Esophagus squamous epithelium (tissue), 5 donors: ENCODE data around the gene FAM131C. TPM values are rescaled to one million over a fixed set of nuclear protein-coding genes. Genes with fewer than 3 reads are reported as not detected.

ENCODE experiments used
- DNase-seq: peaks from one replicate; lab custom pipeline; 2025; lab: John Stamatoyannopoulos, UW
- H3K27ac ChIP-seq, 4 donors: fragments of 200-600 bp; sonication (generic); one replicate each; pipeline ENCODE4 v1.5.1; 2016 to 2019; ENCODE audit warnings: mild to moderate bottlenecking in 1 of 4
- H3K27me3 ChIP-seq, 4 donors: fragments of 200-600 bp; sonication (generic); 1 replicate in 3 of 4; 2 replicates in 1 of 4; pipeline versions ENCODE4 v1.5.1 to v1.6.0; 2017 to 2021; ENCODE audit warnings: antibody characterized with exemption in 1 of 4
- H3K36me3 ChIP-seq, 3 donors: fragments of 200-600 bp; sonication (generic); one replicate each; pipeline ENCODE4 v1.5.1; 2016 to 2019
- H3K4me1 ChIP-seq, 3 donors: fragments of 200-600 bp; sonication (generic); one replicate each; pipeline ENCODE4 v1.5.1; 2017 to 2019
- H3K4me3 ChIP-seq, 4 donors: fragments of 200-600 bp; sonication (generic); 1 replicate in 3 of 4; 2 replicates in 1 of 4; pipeline ENCODE4 v1.5.1; 2016 to 2019; ENCODE audit warnings: mild to moderate bottlenecking in 2 of 4, moderate library complexity in 1 of 4
- H3K9me3 ChIP-seq, 3 donors: fragments of 200-600 bp; sonication (generic); one replicate each; pipeline ENCODE4 v1.5.1; 2016 to 2019
- POLR2A ChIP-seq, 4 donors: fragments of 450-650 bp; IDR thresholded peaks; one replicate each; pipeline ENCODE4 v1.6.1; 2017; ENCODE audit warnings: antibody characterized with exemption in 4 of 4, mild to moderate bottlenecking in 4 of 4, moderate library complexity in 3 of 4
- WGBS, 2 donors: methylation state at CpG; one replicate each; pipeline ENCODE4 v1.1.5; 2018; 5-methylcytosine and 5-hydroxymethylcytosine counted together
- intact Hi-C: fragments of 100-400 bp; cut with DNase I; formaldehyde crosslinking; loops from one replicate; pipeline ENCODE4 v1.15.0; 2022
- total RNA-seq, 4 donors: library from RNA; depleted of rRNA; stranded (reverse); fragments of >200 nt; gene quantifications; one replicate each; pipeline ENCODE4 v1.1.0, GENCODE V29; 2016
- TF ChIP-seq, protein P1 (sequence below), 6 experiments: fragments of 450-650 bp in 4 of 6; fragments of 200-600 bp in 2 of 6; sonication (generic) in 2 of 6; IDR thresholded peaks; one replicate each; pipeline ENCODE4 v1.5.1; 2016 to 2019; ENCODE audit warnings: antibody characterized with exemption in 6 of 6, mild to moderate bottlenecking in 4 of 6, moderate library complexity in 4 of 6
- donor health status: DM: yes; HTN: yes; CAD: no.

Gene FAM131C
- total RNA-seq, 4 donors from 2014 or later, result 1.6 to 4.5 TPM; not detected in 2

DNA sequence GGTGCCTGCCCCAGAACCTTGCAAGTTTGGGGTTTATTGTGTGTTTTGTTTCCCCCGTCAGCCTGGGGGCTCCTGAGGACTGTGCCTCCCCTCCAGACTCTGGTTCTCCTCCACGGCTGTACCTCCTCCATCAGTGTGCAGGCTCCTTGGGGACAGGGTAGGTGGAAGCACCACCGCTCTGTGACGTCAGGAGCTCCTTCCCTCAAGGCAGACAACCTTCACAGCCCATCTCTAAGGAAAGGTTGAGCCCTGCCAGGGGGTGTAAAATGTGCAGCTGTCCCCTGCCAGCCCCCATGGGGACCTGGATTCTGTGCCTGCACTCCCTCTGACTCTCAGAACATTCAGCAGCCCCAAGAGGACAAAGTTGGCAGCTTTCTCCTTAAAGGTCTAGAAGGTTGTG is 55.1 kb downstream of the FAM131C start:
- no peaks in the 10 kb centered on the region for H3K9me3 ChIP-seq
- whole genome bisulfite sequencing, 2 donors, result 0% methylated on average over 1 of the region's 4 CpGs; no CpG with 5 or more reads in 1 of the 2 donors
- H3K27me3 ChIP-seq, result peaks cover 0 to 7% (median 0%) of the 10 kb centered on the region in 4 donors
- TF ChIP-seq POLR2A (IDR thresholded peaks at IDR 0.05), result no peak
- TF ChIP-seq, protein P1, sequence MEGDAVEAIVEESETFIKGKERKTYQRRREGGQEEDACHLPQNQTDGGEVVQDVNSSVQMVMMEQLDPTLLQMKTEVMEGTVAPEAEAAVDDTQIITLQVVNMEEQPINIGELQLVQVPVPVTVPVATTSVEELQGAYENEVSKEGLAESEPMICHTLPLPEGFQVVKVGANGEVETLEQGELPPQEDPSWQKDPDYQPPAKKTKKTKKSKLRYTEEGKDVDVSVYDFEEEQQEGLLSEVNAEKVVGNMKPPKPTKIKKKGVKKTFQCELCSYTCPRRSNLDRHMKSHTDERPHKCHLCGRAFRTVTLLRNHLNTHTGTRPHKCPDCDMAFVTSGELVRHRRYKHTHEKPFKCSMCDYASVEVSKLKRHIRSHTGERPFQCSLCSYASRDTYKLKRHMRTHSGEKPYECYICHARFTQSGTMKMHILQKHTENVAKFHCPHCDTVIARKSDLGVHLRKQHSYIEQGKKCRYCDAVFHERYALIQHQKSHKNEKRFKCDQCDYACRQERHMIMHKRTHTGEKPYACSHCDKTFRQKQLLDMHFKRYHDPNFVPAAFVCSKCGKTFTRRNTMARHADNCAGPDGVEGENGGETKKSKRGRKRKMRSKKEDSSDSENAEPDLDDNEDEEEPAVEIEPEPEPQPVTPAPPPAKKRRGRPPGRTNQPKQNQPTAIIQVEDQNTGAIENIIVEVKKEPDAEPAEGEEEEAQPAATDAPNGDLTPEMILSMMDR (IDR thresholded peaks at IDR 0.05), result no peak
- H3K36me3 ChIP-seq, result no peaks in the 10 kb centered on the region
- H3K4me3 ChIP-seq, result peak overlapping the region in 3 of 4 donors; percentile 31 to 60 (median 37)
- H3K4me1 ChIP-seq, result peaks cover 18 to 72% (median 31%) of the 10 kb centered on the region in 3 donors
- peak overlapping the region; percentile 67 to 91 (median 84) for H3K27ac ChIP-seq
- intact Hi-C loops, result no loop called here
- no peak for DNase-seq

DNA sequence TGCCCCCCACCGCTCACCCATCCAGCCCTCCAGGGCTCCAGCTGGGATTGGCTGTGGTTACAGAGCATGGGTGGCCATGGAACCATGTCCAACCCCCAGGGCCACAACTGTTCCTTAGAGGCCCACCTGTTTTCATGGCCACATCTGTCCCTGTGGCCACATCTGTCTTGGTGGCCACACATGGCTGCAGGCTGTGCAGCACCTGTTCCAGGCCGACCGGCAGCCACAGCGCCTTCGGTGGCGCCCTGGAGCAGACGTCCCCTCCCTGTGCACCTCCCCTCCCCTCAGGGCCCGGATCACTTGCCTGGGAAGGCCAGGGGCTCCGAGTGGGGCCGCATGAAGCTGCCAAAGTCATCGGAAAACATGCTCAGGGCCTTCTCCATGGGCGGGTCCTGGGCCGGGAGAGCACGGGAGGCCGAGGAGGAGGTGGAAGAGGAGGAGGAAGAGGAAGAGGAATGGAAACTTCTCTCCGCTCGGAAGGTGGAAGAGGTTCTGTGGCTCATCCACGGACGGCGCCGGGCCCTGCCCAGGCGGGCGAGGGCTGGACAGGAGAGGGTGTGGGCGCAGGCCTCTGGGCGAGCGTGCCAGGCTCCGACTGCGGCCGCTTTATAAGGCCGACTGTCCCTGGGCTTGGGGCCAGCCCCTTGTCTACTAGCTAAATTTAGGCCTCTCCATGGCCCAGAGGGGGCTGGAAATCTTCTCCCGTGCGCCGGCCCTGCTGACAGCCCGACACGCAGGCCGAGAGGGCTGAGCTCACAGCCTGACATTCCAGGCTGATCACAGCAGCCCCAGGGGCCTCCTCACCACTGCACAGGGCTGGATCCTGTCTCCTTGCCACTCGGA is 55.8 kb downstream of the FAM131C start, which contains the start of gene HSPB7:
HSPB7 (minus strand) TSS at position 583 of the 843 bp plus-strand sequence; CDS start at position 503, 80 bp downstream.
- WGBS, 2 donors, result 54 to 55% methylated on average over 17 to 21 of the region's 37 CpGs
- H3K4me1 ChIP-seq, result peaks cover 24 to 78% (median 37%) of the 10 kb centered on the region in 3 donors
- H3K27ac ChIP-seq, result peak within 1 kb of the TSS; percentile 67 to 91 (median 84)
- no peaks in the 10 kb centered on the region for H3K9me3 ChIP-seq
- DNase-seq, result no peak
- H3K36me3 ChIP-seq, result no peaks in the 10 kb centered on the region
- H3K4me3 ChIP-seq, result peak within 1 kb of the TSS; percentile 4 to 60 (median 34)
- intact Hi-C loops, result no loop called here
- TF ChIP-seq, protein P1 (IDR thresholded peaks at IDR 0.05), result no peak
- TF ChIP-seq POLR2A (IDR thresholded peaks at IDR 0.05), result peak in 2 of 4 donors; percentile 40 to 45
- peaks cover 0 to 7% (median 0%) of the 10 kb centered on the region in 4 donors for H3K27me3 ChIP-seq

DNA sequence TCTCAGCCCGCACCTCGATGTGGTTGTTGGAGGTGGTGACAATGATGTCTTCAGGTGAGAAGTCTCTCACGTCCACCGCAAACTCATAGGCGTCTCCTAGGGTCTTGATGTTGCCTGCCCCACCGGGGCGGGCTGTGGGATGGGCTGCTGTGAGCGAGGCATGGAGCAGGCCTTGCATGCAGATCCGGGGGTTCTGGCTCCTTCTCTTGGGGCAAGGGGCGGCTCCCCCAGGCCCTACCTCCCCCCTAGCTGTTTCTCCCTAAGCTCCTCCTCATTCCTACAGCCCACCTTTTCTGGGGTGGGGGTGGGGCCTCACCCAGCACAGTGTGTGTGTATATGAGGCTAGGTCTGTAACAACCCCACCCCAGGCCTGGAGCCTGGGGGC is 56.4 kb downstream of the FAM131C start:
- H3K27me3 ChIP-seq, result peaks cover 0 to 6% (median 0%) of the 10 kb centered on the region in 4 donors
- no peak for DNase-seq
- H3K4me1 ChIP-seq, result peaks cover 28 to 84% (median 43%) of the 10 kb centered on the region in 3 donors
- no peaks in the 10 kb centered on the region for H3K9me3 ChIP-seq
- 86 to 100% methylated on average over 1 to 9 of the region's 10 CpGs for WGBS, 2 donors
- H3K36me3 ChIP-seq, result no peaks in the 10 kb centered on the region
- peak overlapping the region; percentile 4 to 60 (median 34) for H3K4me3 ChIP-seq
- no peak for TF ChIP-seq POLR2A (IDR thresholded peaks at IDR 0.05)
- TF ChIP-seq, protein P1 (IDR thresholded peaks at IDR 0.05), result no peak
- peak overlapping the region; percentile 67 to 91 (median 84) for H3K27ac ChIP-seq
- intact Hi-C loops, result no loop called here

DNA sequence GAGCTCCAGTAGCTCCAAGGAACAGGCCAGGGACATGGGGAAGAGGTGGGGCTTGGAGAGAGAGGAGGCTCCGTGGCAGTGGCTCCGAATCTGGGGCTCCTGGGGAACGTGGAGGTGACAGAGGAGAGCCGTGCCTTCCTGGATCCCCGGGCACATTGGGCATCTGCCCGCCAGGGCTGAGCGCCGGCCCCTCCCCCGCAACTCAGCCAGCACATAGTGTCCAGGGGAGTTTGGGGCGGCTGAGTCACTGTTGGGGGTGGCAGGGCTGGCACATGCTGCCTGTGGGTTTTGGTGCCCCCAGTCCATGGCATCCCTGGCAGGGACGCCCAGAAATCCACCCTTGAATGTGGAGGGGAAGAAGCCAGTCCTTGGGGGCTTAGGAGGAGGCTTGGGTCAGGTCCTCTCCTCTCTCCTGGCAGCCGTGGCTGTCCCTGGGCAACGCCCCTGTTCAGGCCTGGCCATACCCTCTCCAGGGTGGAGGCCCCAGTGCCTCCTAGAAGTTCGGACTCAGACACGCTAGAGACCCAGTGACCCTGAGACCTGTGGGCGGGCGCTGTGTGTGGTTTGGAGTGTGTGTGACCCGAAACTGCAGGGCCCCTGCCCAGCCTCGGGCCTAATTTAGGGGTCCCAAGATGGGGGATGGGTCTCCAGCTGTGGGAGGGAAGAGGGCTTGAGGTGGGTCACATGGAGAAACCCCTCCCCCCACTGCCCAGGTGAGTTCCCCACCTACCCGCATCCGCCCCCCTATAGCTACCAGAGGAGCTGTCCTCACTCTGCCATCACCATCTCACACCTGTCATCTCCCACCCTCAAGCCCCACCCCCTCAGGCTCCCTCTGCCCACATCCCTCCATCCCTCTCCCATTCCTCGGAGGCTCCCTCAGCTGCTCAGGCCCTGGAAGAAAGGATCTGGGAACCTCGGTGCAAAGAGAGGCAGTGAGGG is 57.2 kb downstream of the FAM131C start:
- Histone ChIP-seq H3K27me3 (no peaks in the 10 kb centered on the region), H3K4me3 (peak overlapping the region in 3 of 4 donors; percentile 31 to 60 (median 37)), H3K27ac (peak overlapping the region; percentile 67 to 91 (median 84)), H3K36me3 (no peaks in the 10 kb centered on the region), H3K9me3 (no peaks in the 10 kb centered on the region), H3K4me1 (peaks cover 28 to 84% (median 43%) of the 10 kb centered on the region in 3 donors)
- no peak for DNase-seq
- whole genome bisulfite sequencing, 2 donors, result 45 to 73% methylated on average over 5 to 10 of the region's 23 CpGs
- intact Hi-C loops, result no loop called here
- TF ChIP-seq, protein P1 (IDR thresholded peaks at IDR 0.05), result no peak
- no peak for TF ChIP-seq POLR2A (IDR thresholded peaks at IDR 0.05)
